ENCODE results near the gene CCDC178.
"Not testable (repeated sequence)": the region's sequence is repeated elsewhere in the genome, so short reads cannot be mapped to it uniquely, and the experiment has no call there.

Gene CCDC178

DNA sequence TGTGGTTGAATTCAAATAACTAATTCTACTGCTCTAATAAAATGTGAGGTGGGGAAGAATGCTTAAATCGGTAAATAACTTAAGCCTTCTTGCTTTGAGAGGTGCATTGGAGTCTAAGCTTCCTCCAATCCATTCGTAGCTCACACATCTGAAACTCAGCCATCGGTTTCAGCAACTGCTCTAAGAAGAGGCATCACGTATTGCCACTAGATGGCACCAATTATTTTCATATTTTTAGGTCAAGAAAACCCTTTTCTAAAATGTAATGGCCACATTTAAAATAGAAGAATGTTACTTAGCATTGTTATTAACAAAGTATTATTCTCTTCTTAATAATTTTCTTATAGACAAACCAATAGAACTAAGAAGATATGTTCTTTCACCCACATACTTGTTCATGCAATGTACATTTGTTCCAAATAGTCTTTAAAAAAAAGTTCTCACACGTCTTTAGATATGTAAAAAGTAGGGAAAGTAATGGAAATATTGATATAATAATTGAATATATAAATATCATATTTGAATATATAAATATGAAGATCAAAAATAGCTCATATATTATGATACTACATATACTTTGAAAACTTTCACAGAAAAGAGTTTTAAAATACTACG is 229.8 kb downstream of the CCDC178 start:
- DNase-seq: peak; percentile 10

GRCh38 chr18:33205777-33206176 is 234.7 kb downstream of the CCDC178 start:
- DNase-seq: no peak

- DNase-seq: peak; percentile 23
Measured at GRCh38 chr18:33201509-33201926, 239.0 kb downstream of the CCDC178 start.

DNA sequence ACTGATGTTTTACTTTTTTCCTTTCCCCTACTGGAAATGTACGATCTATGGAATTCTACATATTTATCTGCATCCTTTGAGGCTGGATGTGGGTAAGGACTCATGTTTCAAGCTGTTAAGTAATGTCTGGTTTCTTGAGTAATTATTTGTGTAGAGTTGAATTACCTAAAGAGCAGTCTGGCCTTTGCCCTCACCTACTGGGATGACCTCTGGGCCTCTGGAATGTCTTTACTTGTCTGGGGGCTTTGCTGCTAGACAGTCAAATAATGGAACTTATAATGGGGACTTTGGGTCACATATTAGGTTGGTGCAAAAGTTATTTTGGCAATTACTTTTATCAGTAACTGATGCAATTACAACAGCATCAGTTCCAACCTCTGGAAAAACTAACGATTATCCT is 244.7 kb downstream of the CCDC178 start:
- no peak for DNase-seq

DNA sequence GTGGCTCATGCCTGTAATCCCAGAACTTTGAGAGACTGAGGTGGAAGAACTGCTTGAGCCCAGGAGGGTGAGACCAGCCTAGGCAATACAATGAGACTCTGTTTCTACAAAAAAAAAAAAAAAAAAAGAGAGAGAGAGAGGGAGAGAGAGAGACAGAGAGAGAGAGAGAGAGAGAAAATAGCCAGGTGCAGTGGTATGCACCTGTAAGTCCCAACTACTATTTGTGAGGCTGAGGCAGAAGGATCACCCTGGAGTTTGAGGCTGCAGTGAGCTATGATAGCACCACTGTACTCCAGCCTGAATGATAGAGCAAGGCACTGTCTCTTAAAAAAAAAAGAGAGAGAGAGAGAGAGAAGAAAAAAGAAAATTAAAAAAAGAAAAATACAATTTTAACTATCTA is 245.7 kb downstream of the CCDC178 start:
- DNase-seq: no peak

DNA sequence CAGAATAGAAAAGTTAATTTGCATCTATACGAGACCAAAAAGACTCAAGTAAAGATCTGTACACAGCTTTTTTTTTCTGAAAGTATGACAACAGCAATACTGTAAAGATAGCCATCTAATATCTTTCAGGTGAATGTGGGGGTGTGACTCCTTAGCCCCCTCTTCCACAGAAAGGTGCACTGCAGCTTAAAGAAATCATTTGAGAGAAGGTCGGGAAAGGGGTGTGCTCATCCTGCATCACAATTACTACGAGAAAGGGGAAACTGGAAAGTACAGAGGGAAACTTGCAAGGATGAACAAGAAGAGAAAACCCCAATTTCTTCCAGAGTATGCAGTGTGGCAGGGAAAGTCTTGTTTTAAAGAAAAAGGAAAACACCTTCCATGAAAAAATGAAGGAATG is 255.6 kb downstream of the CCDC178 start:
- no peak for DNase-seq

DNA sequence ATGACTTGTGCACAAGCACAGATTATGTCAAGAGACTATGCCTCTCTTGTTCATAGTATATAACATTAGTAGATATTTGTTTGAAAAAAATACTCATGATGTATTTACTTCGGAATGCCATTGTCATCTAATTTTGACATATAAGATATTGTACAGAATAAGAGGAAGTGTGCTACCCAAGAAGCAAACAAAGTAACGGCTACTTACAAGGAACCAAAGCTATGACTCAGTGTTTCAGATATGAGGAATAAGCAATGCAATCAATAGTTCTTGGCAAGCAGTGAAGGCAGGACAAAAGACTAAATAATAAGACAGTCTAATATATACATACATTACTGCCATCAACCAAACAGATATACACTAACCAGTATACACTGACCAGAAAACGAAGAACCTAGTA is 256.3 kb downstream of the CCDC178 start:
- no peak for DNase-seq

DNA sequence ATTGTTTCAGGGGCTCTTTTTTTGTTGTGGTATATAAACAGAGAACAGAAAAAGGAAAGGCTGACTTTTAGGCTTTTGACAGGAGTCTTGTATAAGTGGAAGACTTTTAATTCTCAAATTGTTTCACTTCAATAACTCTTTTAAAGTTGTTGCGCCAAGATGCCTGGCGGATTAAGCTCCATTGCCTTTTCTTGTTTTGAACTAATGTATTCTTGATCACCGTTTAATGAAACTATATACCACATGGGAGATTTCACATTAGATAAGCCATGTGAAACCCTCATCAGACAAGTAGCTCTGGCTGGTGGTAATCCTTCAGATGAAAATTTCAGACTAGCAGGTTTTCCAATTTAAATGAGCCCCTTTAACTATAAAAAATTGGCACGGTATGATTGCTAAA is 257.4 kb downstream of the CCDC178 start:
- no peak for DNase-seq

DNA sequence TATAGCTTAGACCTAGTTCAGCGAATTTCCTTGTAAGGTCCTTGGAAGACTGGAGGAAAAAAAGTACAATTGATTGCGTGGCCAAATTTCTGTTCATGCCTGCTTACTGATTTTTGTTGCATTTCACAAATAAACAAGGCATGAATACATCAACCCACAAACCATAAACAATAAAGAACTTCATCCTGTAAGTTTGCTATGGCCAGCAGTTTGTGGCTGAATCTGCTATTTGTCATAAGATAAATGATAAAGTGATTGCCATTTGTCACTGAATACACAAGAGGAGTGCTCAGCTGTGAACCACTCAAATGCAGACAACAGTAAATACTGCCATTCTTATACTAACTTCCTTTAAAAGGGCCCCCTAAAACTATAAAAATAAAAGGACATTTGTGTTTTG is 259.5 kb downstream of the CCDC178 start:
- DNase-seq: no peak

- DNase-seq: no peak
Measured at GRCh38 chr18:33169218-33169617, 271.3 kb downstream of the CCDC178 start.

DNA sequence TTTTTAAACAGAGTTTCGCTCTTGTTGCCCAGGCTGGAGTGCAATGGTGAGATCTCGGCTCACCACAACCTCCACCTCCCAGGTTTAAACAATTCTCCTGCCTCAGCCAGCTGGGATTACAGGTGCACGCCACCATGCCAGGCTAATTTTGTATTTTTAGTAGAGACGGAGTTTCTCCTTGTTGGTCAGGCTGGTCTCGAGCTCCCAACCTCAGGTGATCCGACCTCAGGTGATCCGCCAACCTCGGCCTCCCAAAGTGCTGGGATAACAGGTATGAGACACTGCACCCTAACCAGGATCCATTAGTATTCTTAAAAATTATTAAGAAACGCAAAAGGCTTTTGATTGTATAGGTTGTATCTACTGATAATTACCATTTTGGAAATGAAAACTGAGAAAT is 276.4 kb downstream of the CCDC178 start:
- DNase-seq: not testable (repeated sequence)

DNA sequence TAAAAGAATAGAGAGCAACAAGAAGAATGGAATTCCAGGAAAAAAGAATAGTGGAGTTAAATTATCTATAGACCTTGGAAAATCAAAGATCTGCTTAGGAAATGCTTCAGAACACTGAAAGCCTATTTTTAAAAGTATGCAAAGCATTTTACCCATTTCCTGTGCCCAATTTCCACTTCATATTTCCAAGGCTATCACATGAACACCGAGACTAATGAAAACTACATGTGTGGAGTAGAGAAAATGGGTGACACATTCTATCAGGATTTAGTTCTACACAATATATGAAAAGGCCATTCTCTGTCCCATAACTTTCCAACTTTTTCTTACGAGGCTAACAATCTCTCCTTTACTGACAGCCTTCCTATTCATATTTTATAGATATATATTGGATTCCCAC is 279.4 kb downstream of the CCDC178 start:
- no peak for DNase-seq

DNA sequence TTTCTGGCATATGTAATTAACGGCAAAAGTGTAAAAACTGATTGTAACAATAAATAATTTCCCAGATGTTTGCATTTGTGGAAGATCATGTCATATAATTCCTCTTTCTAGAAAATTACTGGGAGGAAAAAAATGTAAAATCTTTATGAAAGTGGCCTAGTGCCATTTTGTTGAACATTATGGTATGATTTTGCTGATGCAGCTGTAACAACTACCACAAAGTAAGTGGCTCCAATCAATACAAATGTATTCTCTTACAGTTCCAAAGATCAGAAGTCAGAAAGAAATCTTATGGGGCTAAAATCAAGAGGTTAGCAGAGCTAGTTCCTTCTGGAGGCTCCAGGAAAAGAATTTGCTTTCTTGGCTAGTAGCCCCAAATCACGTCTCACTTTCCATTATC is 281.4 kb downstream of the CCDC178 start:
- DNase-seq: no peak

DNA sequence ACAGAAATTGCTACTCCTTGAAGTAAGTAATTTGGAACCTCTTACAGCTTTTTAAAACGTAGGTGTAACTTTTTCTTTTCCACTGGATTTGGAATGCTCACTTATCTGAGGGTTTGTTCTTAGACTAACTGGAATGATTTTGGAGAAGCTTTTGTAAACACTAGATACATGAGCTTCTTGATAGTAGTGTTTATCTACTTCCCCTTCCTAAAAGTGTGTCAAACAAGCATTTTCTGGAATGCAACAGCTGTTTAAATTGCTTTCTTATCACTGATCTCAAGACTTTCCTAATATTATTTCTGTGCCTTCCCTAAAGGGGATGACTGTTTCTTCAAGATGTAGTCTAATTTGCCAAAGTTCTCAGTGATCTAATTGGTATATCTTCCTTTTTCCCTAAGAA is 282.6 kb downstream of the CCDC178 start:
- no peak for DNase-seq

- DNase-seq: no peak
Measured at GRCh38 chr18:33156906-33157470, 283.5 kb downstream of the CCDC178 start.

GRCh38 chr18:33154049-33154448 is 286.5 kb downstream of the CCDC178 start:
- DNase-seq: no peak

- DNase-seq: no peak
Measured at GRCh38 chr18:33152376-33152775, 288.1 kb downstream of the CCDC178 start.

- not testable (repeated sequence) for DNase-seq
Measured at GRCh38 chr18:33147811-33148210, 292.7 kb downstream of the CCDC178 start.

- no peak for DNase-seq
Measured at GRCh38 chr18:33146014-33146413, 294.5 kb downstream of the CCDC178 start.

DNA sequence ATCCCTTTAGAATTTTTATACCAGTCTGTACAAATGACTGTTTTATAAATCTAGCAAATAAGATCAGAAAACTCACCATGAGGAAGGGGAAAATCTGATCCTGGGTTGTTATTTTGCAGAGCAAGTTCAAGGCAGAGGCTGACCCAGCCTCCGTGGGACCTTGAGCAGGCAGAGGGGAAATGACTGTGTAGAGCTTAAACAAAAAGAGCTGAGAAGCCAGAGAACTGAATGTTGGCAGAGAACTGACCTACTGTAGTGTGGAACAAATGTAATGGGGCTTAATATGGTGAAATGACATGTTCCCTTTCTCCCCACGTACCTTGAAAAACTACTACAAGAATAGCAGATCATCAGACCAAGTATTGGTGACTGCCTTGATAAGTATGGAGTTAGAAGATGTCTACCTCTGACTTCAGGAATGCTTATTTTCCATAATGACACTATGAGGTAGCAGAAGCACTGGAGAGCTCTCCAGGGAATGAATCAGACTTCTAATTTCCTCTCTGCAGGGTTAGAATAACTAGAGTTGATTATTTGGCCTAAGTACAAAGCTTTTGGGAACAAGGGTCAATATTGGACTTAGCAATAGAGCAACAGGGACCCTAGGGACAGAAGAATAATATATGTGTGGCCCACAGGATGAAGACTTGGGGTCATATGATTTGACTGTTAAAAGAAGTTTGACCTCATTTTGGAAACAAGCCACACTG is 304.4 kb downstream of the CCDC178 start:
- no peak for DNase-seq

GRCh38 chr18:33132657-33133056 is 307.9 kb downstream of the CCDC178 start:
- DNase-seq: no peak

DNA sequence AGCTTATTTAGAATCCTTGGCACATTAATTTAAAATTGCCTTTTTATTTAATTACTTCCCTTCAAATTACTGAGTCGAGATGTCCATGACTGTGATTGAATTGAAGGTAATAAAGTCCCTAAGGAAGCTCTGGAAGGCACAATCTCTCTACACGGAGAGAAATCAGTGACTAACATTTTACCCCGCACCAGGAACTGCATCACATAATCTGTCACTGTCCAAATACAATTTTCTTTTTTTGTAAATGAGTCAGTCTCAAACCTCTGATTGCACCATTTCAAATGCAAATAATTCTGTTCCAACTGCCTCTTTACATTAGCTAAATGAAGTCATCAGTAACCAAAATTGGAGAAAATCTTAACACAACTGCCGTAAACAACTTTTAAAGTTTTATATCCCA is 311.9 kb downstream of the CCDC178 start:
- DNase-seq: no peak

- no peak for DNase-seq
Measured at GRCh38 chr18:33123862-33124518, 316.5 kb downstream of the CCDC178 start.

DNA sequence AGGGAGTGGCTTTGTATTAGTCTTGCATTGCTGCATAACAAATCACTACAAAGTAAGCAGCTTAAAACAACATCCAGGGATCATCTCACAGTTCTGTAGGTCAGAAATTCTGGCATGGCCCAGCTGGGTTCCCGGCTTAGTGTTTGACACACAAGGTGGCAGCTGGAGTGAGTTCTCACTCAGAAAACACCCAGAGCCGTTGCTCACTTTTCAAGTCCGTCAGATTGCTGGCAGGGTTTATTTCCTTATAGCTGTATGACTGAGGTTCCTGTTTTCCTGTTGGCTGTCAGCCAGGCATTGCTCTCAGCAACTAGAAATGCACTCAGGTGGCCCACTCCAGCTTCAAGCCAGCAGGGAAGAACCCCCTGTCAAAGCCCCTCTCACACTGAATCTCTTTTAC is 324.1 kb downstream of the CCDC178 start:
- DNase-seq: no peak
